WTC11 (cell line): Measurements from ENCODE around the gene GRAMD1B.

Experiments used
- ATF1 ChIP-seq: sonication (generic); formaldehyde crosslinking; IDR thresholded peaks from 2 replicates; pipeline ENCODE4 v1.8.1; 2023; ENCODE audit warnings: mild to moderate bottlenecking, moderate library complexity, missing genetic modification reagents
- NR3C1 ChIP-seq: sonication (generic); formaldehyde crosslinking; conservative IDR thresholded peaks from 2 replicates; pipeline ENCODE4 v1.8.1; 2023; ENCODE audit warnings: low read depth, mild to moderate bottlenecking, missing genetic modification reagents
- PRDM15 ChIP-seq: sonication (generic); formaldehyde crosslinking; IDR thresholded peaks from 2 replicates; pipeline ENCODE4 v1.8.0; 2022; ENCODE audit warnings: missing genetic modification reagents
- SP1 ChIP-seq: sonication (generic); formaldehyde crosslinking; conservative IDR thresholded peaks from 2 replicates; pipeline ENCODE4 v1.8.1; 2022; ENCODE audit warnings: missing genetic modification reagents
- TF ChIP-seq, protein P1 (sequence below): fragments of 200-600 bp; IDR thresholded peaks from 2 replicates; pipeline ENCODE4 v1.8.0; 2022; ENCODE audit warnings: antibody characterized with exemption
- TF ChIP-seq, protein P2 (sequence below): sonication (generic); formaldehyde crosslinking; IDR thresholded peaks from 2 replicates; pipeline ENCODE4 v1.8.0; 2023; ENCODE audit warnings: missing genetic modification reagents
- TF ChIP-seq, protein P3 (sequence below): sonication (generic); formaldehyde crosslinking; IDR thresholded peaks from 2 replicates; pipeline ENCODE4 v1.8.1; 2022; ENCODE audit warnings: low read depth, mild to moderate bottlenecking, moderate library complexity, missing genetic modification reagents, borderline replicate concordance

DNA sequence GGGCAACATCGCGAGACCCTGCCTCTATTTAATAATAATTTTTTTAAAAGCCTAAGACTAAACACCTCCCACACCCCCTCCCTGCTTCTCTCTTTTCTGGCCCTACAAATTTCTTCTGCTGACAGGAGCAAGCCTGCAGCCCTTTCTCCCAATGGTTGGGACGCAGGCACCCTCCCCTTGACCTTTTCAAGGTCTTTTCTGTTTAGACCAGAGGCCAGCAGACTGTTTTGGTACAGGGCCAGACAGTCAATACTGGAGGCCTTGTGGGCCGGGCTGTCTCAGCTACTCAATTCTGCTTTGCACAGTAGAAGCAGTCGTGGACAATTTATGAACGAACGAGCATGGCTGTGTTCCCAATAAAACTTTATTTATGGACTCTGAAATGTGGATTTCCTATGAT lies 132.1 kb downstream of the GRAMD1B start:
- no peak for TF ChIP-seq SP1 (CRISPR knock-in tag)
- TF ChIP-seq NR3C1 (CRISPR knock-in tag): no peak
- TF ChIP-seq ATF1 (CRISPR knock-in tag): no peak
- TF ChIP-seq, protein P1, sequence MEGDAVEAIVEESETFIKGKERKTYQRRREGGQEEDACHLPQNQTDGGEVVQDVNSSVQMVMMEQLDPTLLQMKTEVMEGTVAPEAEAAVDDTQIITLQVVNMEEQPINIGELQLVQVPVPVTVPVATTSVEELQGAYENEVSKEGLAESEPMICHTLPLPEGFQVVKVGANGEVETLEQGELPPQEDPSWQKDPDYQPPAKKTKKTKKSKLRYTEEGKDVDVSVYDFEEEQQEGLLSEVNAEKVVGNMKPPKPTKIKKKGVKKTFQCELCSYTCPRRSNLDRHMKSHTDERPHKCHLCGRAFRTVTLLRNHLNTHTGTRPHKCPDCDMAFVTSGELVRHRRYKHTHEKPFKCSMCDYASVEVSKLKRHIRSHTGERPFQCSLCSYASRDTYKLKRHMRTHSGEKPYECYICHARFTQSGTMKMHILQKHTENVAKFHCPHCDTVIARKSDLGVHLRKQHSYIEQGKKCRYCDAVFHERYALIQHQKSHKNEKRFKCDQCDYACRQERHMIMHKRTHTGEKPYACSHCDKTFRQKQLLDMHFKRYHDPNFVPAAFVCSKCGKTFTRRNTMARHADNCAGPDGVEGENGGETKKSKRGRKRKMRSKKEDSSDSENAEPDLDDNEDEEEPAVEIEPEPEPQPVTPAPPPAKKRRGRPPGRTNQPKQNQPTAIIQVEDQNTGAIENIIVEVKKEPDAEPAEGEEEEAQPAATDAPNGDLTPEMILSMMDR: no peak
- no peak for TF ChIP-seq PRDM15
- TF ChIP-seq, protein P2, sequence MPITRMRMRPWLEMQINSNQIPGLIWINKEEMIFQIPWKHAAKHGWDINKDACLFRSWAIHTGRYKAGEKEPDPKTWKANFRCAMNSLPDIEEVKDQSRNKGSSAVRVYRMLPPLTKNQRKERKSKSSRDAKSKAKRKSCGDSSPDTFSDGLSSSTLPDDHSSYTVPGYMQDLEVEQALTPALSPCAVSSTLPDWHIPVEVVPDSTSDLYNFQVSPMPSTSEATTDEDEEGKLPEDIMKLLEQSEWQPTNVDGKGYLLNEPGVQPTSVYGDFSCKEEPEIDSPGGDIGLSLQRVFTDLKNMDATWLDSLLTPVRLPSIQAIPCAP (CRISPR knock-in tag): no peak
- TF ChIP-seq, protein P3, sequence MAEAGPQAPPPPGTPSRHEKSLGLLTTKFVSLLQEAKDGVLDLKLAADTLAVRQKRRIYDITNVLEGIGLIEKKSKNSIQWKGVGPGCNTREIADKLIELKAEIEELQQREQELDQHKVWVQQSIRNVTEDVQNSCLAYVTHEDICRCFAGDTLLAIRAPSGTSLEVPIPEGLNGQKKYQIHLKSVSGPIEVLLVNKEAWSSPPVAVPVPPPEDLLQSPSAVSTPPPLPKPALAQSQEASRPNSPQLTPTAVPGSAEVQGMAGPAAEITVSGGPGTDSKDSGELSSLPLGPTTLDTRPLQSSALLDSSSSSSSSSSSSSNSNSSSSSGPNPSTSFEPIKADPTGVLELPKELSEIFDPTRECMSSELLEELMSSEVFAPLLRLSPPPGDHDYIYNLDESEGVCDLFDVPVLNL (CRISPR knock-in tag): no peak
